OCI-LY7 (cell line): ENCODE measurements around the gene UMAD1.

ENCODE experiments used
- EZH2phosphoT487 ChIP-seq: fragments of 200-600 bp; sonication (generic); IDR thresholded peaks from 2 replicates; pipeline ENCODE4 v1.6.1; 2018; ENCODE audit warnings: low read depth, borderline replicate concordance, mild to moderate bottlenecking, mixed run types, antibody characterized with exemption, low read length, moderate library complexity, mixed read lengths
- TF ChIP-seq, protein P1 (sequence below): fragments of 200-600 bp; sonication (generic); conservative IDR thresholded peaks from 2 replicates; pipeline ENCODE4 v1.5.1; 2014; ENCODE audit warnings: mild to moderate bottlenecking, antibody characterized with exemption, low read length, moderate library complexity, mixed read lengths

DNA sequence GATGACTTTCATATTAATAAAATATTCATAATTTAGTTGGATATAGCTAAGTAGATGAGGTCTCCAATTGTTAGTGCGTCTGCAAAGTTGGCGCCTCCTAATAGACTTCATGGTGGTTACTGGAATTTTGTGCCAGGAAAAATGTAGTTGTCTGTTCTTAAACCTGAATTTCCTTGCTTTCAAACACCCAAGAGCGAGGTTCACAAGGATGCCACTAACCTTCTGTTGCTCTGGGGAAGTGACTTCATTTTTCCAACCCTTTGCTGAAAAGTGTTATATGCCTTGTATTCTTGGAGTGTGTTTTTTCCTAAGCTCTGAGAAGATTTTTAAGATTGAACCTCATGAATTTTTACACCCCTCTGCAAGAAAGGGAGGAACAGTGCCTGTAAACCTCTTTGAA is 229.1 kb downstream of the UMAD1 start:
- TF ChIP-seq, protein P1, sequence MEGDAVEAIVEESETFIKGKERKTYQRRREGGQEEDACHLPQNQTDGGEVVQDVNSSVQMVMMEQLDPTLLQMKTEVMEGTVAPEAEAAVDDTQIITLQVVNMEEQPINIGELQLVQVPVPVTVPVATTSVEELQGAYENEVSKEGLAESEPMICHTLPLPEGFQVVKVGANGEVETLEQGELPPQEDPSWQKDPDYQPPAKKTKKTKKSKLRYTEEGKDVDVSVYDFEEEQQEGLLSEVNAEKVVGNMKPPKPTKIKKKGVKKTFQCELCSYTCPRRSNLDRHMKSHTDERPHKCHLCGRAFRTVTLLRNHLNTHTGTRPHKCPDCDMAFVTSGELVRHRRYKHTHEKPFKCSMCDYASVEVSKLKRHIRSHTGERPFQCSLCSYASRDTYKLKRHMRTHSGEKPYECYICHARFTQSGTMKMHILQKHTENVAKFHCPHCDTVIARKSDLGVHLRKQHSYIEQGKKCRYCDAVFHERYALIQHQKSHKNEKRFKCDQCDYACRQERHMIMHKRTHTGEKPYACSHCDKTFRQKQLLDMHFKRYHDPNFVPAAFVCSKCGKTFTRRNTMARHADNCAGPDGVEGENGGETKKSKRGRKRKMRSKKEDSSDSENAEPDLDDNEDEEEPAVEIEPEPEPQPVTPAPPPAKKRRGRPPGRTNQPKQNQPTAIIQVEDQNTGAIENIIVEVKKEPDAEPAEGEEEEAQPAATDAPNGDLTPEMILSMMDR, result no peak
- no peak for TF ChIP-seq EZH2phosphoT487
